Measurements from ENCODE around the gene AVP. TPM values are rescaled to one million over a fixed set of nuclear protein-coding genes. Genes with fewer than 3 reads are reported as not detected.

AVP gene
- total and polyA plus RNA-seq, 2 of the 13 experiments (the other 11 are each of a cell fraction or from before 2014, with no cell fraction given), result 0.12 TPM; not detected in 1

DNA sequence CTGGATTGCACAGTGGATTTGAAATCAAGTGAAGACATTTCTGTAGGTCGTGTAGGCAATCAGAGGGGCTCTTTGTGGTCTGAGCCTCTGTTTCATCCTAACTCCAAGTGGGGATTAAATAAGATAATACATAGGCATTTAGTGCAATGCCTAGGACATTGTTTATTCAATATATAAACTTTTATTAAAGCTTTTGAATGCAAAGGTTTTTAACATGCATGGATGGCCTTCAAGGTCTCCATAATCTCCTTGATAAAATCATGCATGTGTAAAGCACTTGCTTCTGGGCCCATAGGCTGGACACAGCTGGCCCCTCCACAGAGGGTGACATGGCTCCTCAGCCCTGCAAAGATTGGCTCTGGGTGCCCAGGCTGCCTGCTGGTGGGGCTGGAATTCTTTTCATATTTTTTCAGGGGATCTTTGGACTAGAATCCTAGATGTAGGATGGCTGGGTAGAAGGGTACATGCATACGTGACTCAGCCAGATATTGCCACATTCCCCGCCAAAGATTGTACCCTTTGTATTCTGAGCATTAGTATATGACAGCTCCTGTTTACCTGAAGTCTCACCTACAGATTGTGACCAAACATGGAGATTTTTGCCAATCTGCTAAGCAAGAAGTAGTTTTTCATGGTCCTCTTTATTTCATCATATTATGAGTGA lies 19.0 kb upstream of the AVP start:
- H3K4me2 ChIP-seq (ENCODE audit: low read depth, low read length), result peak overlapping the region; percentile 54
- no TSS peak for BruUV-seq (replicated peaks)
- peak overlapping the region; percentile 27 for H3K9ac ChIP-seq (ENCODE audit: insufficient read depth, low read depth, low read length)
- no peaks in the 10 kb centered on the region for H3K27me3 ChIP-seq (ENCODE audit: control insufficient read depth in 1 of 2, insufficient read depth in 2 of 2, low read length in 2 of 2)
- ChIA-PET POLR2A (interaction anchor here (0.8 to 1.4 kb wide), 6 partner anchors 15 to 156 kb away, joined by 3 to 7 read pairs (median 5); partner anchors contain the start of genes FASTKD5, MRPS26 and UBOX5), CTCF (ENCODE audit: low intra/inter-chr PET ratio, low total read pairs) (interaction anchor here (1.2 to 2.0 kb wide), 2 partner anchors 12 to 50 kb away, joined by 5 read pairs; no protein-coding TSS in a partner anchor)
- H3K79me2 ChIP-seq (ENCODE audit: insufficient read depth, low read length), result no peaks in the 10 kb centered on the region
- no peaks in the 10 kb centered on the region for H3K36me3 ChIP-seq (replicated peaks in 1 of 2; ENCODE audit: control insufficient read depth in 1 of 2, insufficient read depth in 2 of 2, low read length in 2 of 2)
- peak; percentile 86 for ATAC-seq
- no peaks in the 10 kb centered on the region for H3K9me3 ChIP-seq (ENCODE audit: low read length)
- in situ Hi-C loops (cut with HindIII; ENCODE audit: extremely low pct_ligation_motif_present, low pct_unique_long_range_greater_than_20kb) (no loop called here), intact Hi-C loops (cut with micrococcal nuclease; ENCODE audit: unreplicated experiment) (loop anchor here (1.0 kb wide), 1 partner anchor 12 kb away; no protein-coding TSS in a partner anchor)
- no peak overlapping the region for H2AFZ ChIP-seq (ENCODE audit: low read length)
- peak overlapping the region; percentile 72 for H3K27ac ChIP-seq (ENCODE audit: extremely low read length, insufficient read depth, low read length)
- H3K4me1 ChIP-seq (ENCODE audit: insufficient read depth, low read length), result peaks cover 64% of the 10 kb centered on the region
- H4K20me1 ChIP-seq (ENCODE audit: insufficient read depth, low read length), result no peaks in the 10 kb centered on the region
- DNase-seq (ENCODE audit: low spot score), result peak; percentile 99
- peak overlapping the region in 1 of 3 experiments; percentile 26; a peak in 1 of 6 replicates for H3K4me3 ChIP-seq (replicated peaks in 1 of 3; ENCODE audit: insufficient read depth in 1 of 3, low read depth in 2 of 3, low read length in 3 of 3)
- 18% methylated on average over 3 of the region's 3 CpGs for WGBS (ENCODE audit: low lambda C conversion rate)
- peak; percentile 90 for FAIRE-seq
- TF ChIP-seq ZNF136 (CRISPR knock-in tag; IDR thresholded peaks at IDR 0.05; ENCODE audit: low read depth), result peak; percentile 76; the same call in 1 of the 2 replicates
- TF ChIP-seq GABPB1 (CRISPR knock-in tag; IDR thresholded peaks at IDR 0.05), result no peak
- TF ChIP-seq CEBPB (IDR thresholded peaks at IDR 0.05; ENCODE audit: borderline replicate concordance, low read depth, low read length), result peak; percentile 99
- TF ChIP-seq ZNF138 (CRISPR knock-in tag; IDR thresholded peaks at IDR 0.05; ENCODE audit: low read depth), result 0 out of 2 replicates have a peak, but pooled peaks have one; percentile 53
- no peak; the same call in 1 of the 2 replicates for TF ChIP-seq ZNF333 (CRISPR knock-in tag; IDR thresholded peaks at IDR 0.05; ENCODE audit: borderline replicate concordance)
- TF ChIP-seq ZNF205 (CRISPR knock-in tag; IDR thresholded peaks at IDR 0.05), result peak; percentile 88; the same call in 1 of the 2 replicates
- TF ChIP-seq, protein P1, sequence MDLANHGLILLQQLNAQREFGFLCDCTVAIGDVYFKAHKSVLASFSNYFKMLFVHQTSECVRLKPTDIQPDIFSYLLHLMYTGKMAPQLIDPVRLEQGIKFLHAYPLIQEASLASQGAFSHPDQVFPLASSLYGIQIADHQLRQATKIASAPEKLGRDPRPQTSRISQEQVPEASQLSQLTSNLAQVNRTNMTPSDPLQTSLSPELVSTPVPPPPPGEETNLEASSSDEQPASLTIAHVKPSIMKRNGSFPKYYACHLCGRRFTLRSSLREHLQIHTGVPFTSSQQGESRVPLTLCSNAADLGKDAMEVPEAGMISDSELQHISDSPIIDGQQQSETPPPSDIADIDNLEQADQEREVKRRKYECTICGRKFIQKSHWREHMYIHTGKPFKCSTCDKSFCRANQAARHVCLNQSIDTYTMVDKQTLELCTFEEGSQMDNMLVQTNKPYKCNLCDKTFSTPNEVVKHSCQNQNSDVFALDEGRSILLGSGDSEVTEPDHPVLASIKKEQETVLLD (CRISPR knock-in tag; IDR thresholded peaks at IDR 0.05; ENCODE audit: low read depth), result no peak
- no peak for TF ChIP-seq ZNF883 (CRISPR knock-in tag; IDR thresholded peaks at IDR 0.05; ENCODE audit: not compliant biosample characterization)
- no peak for TF ChIP-seq ETV6 (CRISPR knock-in tag; conservative IDR thresholded peaks at IDR 0.05)
- TF ChIP-seq SALL1 (CRISPR knock-in tag; IDR thresholded peaks at IDR 0.05), result peak; percentile 99
- TF ChIP-seq ZNF615 (CRISPR knock-in tag; IDR thresholded peaks at IDR 0.05; ENCODE audit: borderline replicate concordance), result no peak
- peak; percentile 84 for TF ChIP-seq ZKSCAN8 (CRISPR knock-in tag; IDR thresholded peaks at IDR 0.05; ENCODE audit: borderline replicate concordance)
- TF ChIP-seq MED1 (CRISPR knock-in tag; IDR thresholded peaks at IDR 0.05), result peak; percentile 93
- TF ChIP-seq ZSCAN22 (CRISPR knock-in tag; IDR thresholded peaks at IDR 0.05), result 0 out of 2 replicates have a peak, but pooled peaks have one; percentile 58
- TF ChIP-seq, protein P2, sequence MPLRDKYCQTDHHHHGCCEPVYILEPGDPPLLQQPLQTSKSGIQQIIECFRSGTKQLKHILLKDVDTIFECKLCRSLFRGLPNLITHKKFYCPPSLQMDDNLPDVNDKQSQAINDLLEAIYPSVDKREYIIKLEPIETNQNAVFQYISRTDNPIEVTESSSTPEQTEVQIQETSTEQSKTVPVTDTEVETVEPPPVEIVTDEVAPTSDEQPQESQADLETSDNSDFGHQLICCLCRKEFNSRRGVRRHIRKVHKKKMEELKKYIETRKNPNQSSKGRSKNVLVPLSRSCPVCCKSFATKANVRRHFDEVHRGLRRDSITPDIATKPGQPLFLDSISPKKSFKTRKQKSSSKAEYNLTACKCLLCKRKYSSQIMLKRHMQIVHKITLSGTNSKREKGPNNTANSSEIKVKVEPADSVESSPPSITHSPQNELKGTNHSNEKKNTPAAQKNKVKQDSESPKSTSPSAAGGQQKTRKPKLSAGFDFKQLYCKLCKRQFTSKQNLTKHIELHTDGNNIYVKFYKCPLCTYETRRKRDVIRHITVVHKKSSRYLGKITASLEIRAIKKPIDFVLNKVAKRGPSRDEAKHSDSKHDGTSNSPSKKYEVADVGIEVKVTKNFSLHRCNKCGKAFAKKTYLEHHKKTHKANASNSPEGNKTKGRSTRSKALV (CRISPR knock-in tag; IDR thresholded peaks at IDR 0.05), result peak; percentile 59; the same call in 1 of the 2 replicates
- no peak; the same call in 1 of the 2 replicates for TF ChIP-seq AFF4 (CRISPR knock-in tag; IDR thresholded peaks at IDR 0.05)
- TF ChIP-seq KLF6 (CRISPR knock-in tag; IDR thresholded peaks at IDR 0.05), result 0 out of 2 replicates have a peak, but pooled peaks have one; percentile 38

Measured in HepG2 (cell line).